BLaER1 (cell line): Measurements from ENCODE around the gene EIF2A.

ENCODE experiments used
- H3K27ac ChIP-seq: shearing (Covaris generic); formaldehyde crosslinking; 2 replicates; pipeline ENCODE4 v1.8.1; 2022
- H3K27me3 ChIP-seq: shearing (Covaris generic); formaldehyde crosslinking; 2 replicates; pipeline ENCODE4 v1.8.1; 2022
- H3K36me3 ChIP-seq: shearing (Covaris generic); formaldehyde crosslinking; 2 replicates; pipeline ENCODE4 v1.8.1; 2022
- H3K4me1 ChIP-seq: shearing (Covaris generic); formaldehyde crosslinking; 2 replicates; pipeline ENCODE4 v1.8.1; 2022
- H3K4me2 ChIP-seq: shearing (Covaris generic); formaldehyde crosslinking; 2 replicates; pipeline ENCODE4 v1.8.1; 2022
- H3K4me3 ChIP-seq: shearing (Covaris generic); formaldehyde crosslinking; 2 replicates; pipeline ENCODE4 v1.8.1; 2022
- H3K9ac ChIP-seq: shearing (Covaris generic); formaldehyde crosslinking; 2 replicates; pipeline ENCODE4 v1.8.1; 2022
- H3K9me3 ChIP-seq: shearing (Covaris generic); formaldehyde crosslinking; 2 replicates; pipeline ENCODE4 v1.8.1; 2022
- H4K20me1 ChIP-seq: shearing (Covaris generic); formaldehyde crosslinking; 2 replicates; pipeline ENCODE4 v1.8.1; 2022
- Cebpa-rat ChIP-seq: shearing (Covaris generic); IDR thresholded peaks from 2 replicates; pipeline ENCODE4 v1.8.1; 2022

The EIF2A gene

DNA sequence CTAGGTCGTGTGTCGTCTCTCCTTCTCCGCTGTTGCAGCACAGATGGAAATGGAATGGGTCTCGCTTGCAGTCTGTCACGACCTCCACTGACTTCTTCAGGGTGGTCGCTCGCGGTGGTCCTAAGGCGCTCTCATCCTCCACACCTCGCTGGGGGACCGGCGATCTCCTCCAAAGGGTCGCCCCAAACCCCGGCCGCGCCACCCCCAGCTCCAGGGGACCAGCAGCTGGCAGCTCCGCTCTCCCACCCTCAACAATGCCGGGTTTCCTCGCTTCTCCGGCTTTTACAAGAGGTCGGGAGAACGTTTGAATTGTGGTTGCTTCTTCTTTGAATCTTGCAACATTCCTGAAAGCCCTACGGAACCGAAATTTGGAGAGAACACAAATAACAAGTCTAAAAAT, 26.2 kb upstream of the EIF2A start:
- Histone ChIP-seq H3K4me3 (no peak overlapping the region), H3K4me2 (no peak overlapping the region)

GRCh38 chr3:150521463-150521862, 25.1 kb upstream of the EIF2A start:
- Histone ChIP-seq H3K4me1 (no peaks in the 10 kb centered on the region), H3K4me3 (no peak overlapping the region), H3K9ac (no peak overlapping the region), H4K20me1 (no peaks in the 10 kb centered on the region), H3K9me3 (peaks cover 21% of the 10 kb centered on the region), H3K4me2 (no peak overlapping the region), H3K36me3 (no peaks in the 10 kb centered on the region), H3K27me3 (no peaks in the 10 kb centered on the region), H3K27ac (no peak overlapping the region)
- TF ChIP-seq Cebpa-rat = no peak

More for the DNA sequence above, 26.2 kb upstream of the EIF2A start:
- no peak overlapping the region for H3K9ac ChIP-seq
- H3K27ac ChIP-seq = no peak overlapping the region
- TF ChIP-seq Cebpa-rat = no peak
- H3K27me3 ChIP-seq = no peaks in the 10 kb centered on the region
- H3K9me3 ChIP-seq = peaks cover 25% of the 10 kb centered on the region
- H3K36me3 ChIP-seq = no peaks in the 10 kb centered on the region
- H4K20me1 ChIP-seq = no peaks in the 10 kb centered on the region
- H3K4me1 ChIP-seq = no peaks in the 10 kb centered on the region

DNA sequence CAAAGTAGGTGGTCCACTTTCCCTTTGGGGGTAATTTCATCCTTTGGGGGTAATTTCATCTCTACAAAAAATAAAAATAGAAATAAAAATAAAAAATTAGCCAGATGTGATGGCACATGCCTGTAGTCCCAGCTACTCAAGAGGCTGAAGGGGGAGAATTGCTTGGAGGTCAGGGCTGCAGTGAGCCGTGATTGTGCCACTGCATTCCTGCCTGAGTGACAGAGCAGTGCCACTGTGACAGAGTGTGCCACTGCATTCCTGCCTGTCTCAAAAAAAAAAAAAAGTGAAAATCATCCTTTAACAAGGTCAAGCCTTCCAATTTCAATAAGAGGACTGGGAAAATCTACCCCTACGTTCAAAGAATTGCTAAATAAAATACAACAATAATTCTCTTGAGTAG, 23.0 kb upstream of the EIF2A start:
- no peaks in the 10 kb centered on the region for H3K36me3 ChIP-seq
- no peak overlapping the region for H3K4me2 ChIP-seq
- H3K4me1 ChIP-seq = no peaks in the 10 kb centered on the region
- H3K27ac ChIP-seq = no peak overlapping the region
- no peaks in the 10 kb centered on the region for H4K20me1 ChIP-seq
- H3K9ac ChIP-seq = no peak overlapping the region
- no peak overlapping the region for H3K4me3 ChIP-seq
- no peaks in the 10 kb centered on the region for H3K27me3 ChIP-seq
- H3K9me3 ChIP-seq = 0 out of 2 replicates have a peak, but pooled peaks cover 5% of the 10 kb centered on the region
- TF ChIP-seq Cebpa-rat = no peak

GRCh38 chr3:150527464-150528255, 18.9 kb upstream of the EIF2A start:
- H3K27me3 ChIP-seq = no peaks in the 10 kb centered on the region
- no peak overlapping the region for H3K4me2 ChIP-seq
- no peaks in the 10 kb centered on the region for H3K9me3 ChIP-seq
- no peaks in the 10 kb centered on the region for H3K36me3 ChIP-seq
- H3K9ac ChIP-seq = no peak overlapping the region
- TF ChIP-seq Cebpa-rat = no peak
- H4K20me1 ChIP-seq = no peaks in the 10 kb centered on the region
- no peak overlapping the region for H3K27ac ChIP-seq
- no peaks in the 10 kb centered on the region for H3K4me1 ChIP-seq
- H3K4me3 ChIP-seq = no peak overlapping the region

DNA sequence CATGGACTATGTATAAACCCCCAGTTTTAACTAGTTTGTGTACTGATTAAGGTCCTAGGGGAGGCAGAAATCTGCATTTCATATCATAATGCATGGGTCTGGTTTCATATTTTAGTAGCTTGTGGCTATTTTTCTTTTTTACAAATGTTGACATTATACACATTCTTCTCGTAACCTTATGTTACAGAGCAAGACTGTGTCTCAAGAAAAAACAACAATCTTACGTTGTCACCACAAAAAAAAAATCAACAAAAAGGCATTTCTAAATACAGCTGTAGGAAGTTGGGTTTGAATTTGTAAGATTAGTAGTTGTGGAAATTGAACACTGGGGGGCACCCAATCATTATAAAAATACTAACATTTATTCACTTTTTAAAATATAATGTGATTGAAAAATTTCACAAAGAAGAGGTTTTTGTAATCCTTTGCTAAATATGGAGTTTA, 18.2 kb upstream of the EIF2A start:
- no peaks in the 10 kb centered on the region for H3K27me3 ChIP-seq
- H3K36me3 ChIP-seq = no peaks in the 10 kb centered on the region
- H3K27ac ChIP-seq = no peak overlapping the region
- H3K9ac ChIP-seq = no peak overlapping the region
- no peak overlapping the region for H3K4me3 ChIP-seq
- no peaks in the 10 kb centered on the region for H3K4me1 ChIP-seq
- H4K20me1 ChIP-seq = no peaks in the 10 kb centered on the region
- H3K4me2 ChIP-seq = no peak overlapping the region
- no peak for TF ChIP-seq Cebpa-rat
- H3K9me3 ChIP-seq = no peaks in the 10 kb centered on the region

DNA sequence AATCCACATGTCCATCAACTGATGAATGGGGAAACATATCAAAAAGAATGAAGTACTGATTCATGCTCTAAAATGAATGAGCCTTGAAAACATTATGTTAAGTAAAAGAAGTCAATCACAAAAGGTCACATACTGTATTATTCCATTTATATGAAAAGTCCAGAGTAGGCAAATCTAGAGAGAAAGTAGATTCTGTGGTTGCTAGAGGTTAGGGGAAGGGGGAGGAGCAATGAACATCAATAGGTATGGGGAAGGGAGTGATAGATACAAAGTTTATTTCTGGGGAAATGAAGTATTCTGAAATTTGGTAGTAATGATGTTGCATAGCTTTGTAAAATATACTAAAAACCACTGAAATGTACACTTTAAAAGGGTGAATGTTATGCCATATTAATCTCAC, 14.8 kb upstream of the EIF2A start:
- Histone ChIP-seq H4K20me1 (no peaks in the 10 kb centered on the region), H3K4me2 (no peak overlapping the region), H3K27ac (no peak overlapping the region), H3K9ac (no peak overlapping the region), H3K36me3 (no peaks in the 10 kb centered on the region), H3K27me3 (no peaks in the 10 kb centered on the region), H3K4me3 (no peak overlapping the region), H3K9me3 (no peaks in the 10 kb centered on the region), H3K4me1 (no peaks in the 10 kb centered on the region)
- no peak for TF ChIP-seq Cebpa-rat

DNA sequence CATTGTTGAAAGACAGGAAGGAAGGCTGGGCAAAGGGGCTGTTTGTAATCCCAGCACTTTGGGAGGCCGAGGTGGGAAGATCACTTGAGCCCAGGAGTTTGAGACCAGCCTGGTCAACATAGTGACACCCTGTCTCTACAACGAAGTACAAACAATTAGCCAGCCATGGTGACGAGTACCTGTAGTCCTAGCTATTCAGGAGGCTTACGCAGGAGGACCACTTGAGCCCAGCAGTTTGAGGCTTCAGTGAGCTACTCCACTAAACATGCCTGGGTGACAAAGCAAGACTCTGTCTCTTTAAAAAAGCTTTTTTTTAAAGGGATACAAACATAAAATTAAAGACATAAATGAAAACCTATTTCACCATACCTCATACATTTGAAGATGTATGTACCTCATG, 11.4 kb upstream of the EIF2A start:
- Histone ChIP-seq H3K9me3 (no peaks in the 10 kb centered on the region), H4K20me1 (no peaks in the 10 kb centered on the region), H3K4me1 (no peaks in the 10 kb centered on the region), H3K4me2 (no peak overlapping the region), H3K9ac (no peak overlapping the region), H3K36me3 (peaks cover 9% of the 10 kb centered on the region; the same call in 1 of the 2 replicates), H3K27me3 (no peaks in the 10 kb centered on the region), H3K27ac (no peak overlapping the region), H3K4me3 (no peak overlapping the region)
- TF ChIP-seq Cebpa-rat = no peak

- H3K9ac ChIP-seq = no peak overlapping the region
- H3K4me2 ChIP-seq = no peak overlapping the region
- H3K4me3 ChIP-seq = no peak overlapping the region
- peaks cover 24% of the 10 kb centered on the region for H4K20me1 ChIP-seq
- TF ChIP-seq Cebpa-rat = no peak
- H3K4me1 ChIP-seq = peaks cover 2% of the 10 kb centered on the region
- peaks cover 29% of the 10 kb centered on the region for H3K36me3 ChIP-seq
- no peak overlapping the region for H3K27ac ChIP-seq
- H3K9me3 ChIP-seq = no peaks in the 10 kb centered on the region
- H3K27me3 ChIP-seq = no peaks in the 10 kb centered on the region
These were observed 8.0 kb upstream of the EIF2A start for GRCh38 chr3:150538324-150539208.

DNA sequence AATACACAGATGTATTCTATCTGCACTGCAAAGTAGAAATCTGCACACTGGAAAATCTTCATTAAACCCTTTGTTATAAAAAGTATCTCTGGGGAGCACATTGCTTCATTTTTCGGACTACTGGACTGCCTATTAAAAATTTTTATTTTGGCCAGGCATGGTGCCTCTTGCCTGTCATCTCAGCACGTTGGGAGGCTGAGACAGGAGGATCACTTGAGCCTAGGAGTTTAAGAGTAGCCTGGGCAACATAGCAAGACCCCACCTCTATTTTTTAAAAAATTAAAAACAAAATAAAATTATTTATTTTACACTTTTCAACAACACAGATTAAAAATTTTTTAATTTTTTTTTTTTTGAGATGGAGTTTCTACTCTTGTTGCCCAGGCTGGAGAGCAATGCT, 6.3 kb upstream of the EIF2A start:
- peaks cover 16% of the 10 kb centered on the region for H3K4me1 ChIP-seq
- H3K36me3 ChIP-seq = peaks cover 36% of the 10 kb centered on the region
- no peak overlapping the region for H3K4me3 ChIP-seq
- peaks cover 42% of the 10 kb centered on the region for H4K20me1 ChIP-seq
- H3K4me2 ChIP-seq = no peak overlapping the region
- no peaks in the 10 kb centered on the region for H3K27me3 ChIP-seq
- H3K27ac ChIP-seq = no peak overlapping the region
- H3K9ac ChIP-seq = no peak overlapping the region
- H3K9me3 ChIP-seq = no peaks in the 10 kb centered on the region
- no peak for TF ChIP-seq Cebpa-rat

DNA sequence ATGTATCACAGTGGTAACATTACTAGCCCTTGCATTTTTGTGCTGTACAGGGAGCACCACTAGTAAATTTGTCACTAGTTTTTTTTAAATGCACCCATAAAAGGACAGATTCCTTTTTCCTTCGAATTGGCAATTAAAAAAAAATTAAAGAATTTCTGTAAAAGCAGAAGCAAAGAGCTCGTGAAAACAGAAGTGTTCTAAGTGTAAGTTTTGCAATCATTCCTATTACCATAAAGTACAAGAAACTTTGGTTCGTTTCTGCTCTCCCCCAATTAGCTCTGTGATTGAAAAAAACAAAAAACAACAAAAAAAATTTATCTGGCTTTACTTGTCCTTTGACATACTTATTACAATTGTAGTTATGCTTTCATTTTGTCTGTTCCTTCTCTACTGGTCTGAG, 5.6 kb upstream of the EIF2A start:
- Histone ChIP-seq H3K9me3 (no peaks in the 10 kb centered on the region), H3K27ac (no peak overlapping the region), H4K20me1 (peaks cover 47% of the 10 kb centered on the region), H3K27me3 (no peaks in the 10 kb centered on the region), H3K4me2 (no peak overlapping the region), H3K4me1 (peaks cover 16% of the 10 kb centered on the region), H3K4me3 (no peak overlapping the region), H3K36me3 (peaks cover 36% of the 10 kb centered on the region), H3K9ac (no peak overlapping the region)
- TF ChIP-seq Cebpa-rat = no peak
